Measurements from ENCODE around the gene RGS10.

DNA sequence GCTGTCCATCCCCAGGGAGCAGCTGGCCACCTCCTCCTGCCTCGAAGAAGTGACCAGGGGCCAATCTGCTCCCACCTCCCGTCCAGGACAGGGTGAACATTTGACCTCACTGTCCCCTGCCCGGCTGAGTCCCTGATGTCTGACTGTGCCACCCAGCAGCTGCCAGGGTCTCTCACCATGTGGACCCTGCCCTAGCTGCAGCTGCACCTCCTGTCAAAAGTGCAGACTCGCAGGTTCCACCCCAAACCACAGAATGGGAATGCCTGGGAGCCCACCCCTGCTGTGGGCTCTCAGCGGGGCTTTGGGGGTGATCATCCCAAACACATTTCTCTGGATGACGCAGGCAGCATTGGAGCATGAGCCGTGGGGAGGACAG lies 86.1 kb downstream of the RGS10 start:
- no peak for TF ChIP-seq POLR2AphosphoS5 (IDR thresholded peaks at IDR 0.05)
- TF ChIP-seq, protein P1, sequence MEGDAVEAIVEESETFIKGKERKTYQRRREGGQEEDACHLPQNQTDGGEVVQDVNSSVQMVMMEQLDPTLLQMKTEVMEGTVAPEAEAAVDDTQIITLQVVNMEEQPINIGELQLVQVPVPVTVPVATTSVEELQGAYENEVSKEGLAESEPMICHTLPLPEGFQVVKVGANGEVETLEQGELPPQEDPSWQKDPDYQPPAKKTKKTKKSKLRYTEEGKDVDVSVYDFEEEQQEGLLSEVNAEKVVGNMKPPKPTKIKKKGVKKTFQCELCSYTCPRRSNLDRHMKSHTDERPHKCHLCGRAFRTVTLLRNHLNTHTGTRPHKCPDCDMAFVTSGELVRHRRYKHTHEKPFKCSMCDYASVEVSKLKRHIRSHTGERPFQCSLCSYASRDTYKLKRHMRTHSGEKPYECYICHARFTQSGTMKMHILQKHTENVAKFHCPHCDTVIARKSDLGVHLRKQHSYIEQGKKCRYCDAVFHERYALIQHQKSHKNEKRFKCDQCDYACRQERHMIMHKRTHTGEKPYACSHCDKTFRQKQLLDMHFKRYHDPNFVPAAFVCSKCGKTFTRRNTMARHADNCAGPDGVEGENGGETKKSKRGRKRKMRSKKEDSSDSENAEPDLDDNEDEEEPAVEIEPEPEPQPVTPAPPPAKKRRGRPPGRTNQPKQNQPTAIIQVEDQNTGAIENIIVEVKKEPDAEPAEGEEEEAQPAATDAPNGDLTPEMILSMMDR (IDR thresholded peaks at IDR 0.05), result no peak
- TF ChIP-seq POLR2A (IDR thresholded peaks at IDR 0.05; ENCODE audit: low read depth), result no peak

All from esophagus muscularis mucosa (tissue), 3 donors.